Pons (tissue), 1 donor: ENCODE measurements around the gene EIF3K.

ENCODE experiments used
- DNase-seq: peaks from one replicate; pipeline ENCODE4 v3.0.0-alpha.2; 2016; ENCODE audit warnings: low spot score

Gene EIF3K

GRCh38 chr19:38666663-38667511, 47.9 kb downstream of the EIF3K start:
- DNase-seq: peak; percentile 72

GRCh38 chr19:38667661-38668171, 48.7 kb downstream of the EIF3K start:
- peak; percentile 39 for DNase-seq

GRCh38 chr19:38669552-38669951, 50.6 kb downstream of the EIF3K start:
- no peak for DNase-seq

GRCh38 chr19:38670921-38671398, 52.0 kb downstream of the EIF3K start:
- no peak for DNase-seq

GRCh38 chr19:38671654-38672053, 52.7 kb downstream of the EIF3K start:
- DNase-seq: no peak

GRCh38 chr19:38673030-38673429, 54.0 kb downstream of the EIF3K start:
- DNase-seq: no peak

- no peak for DNase-seq
Measured at GRCh38 chr19:38674388-38675171, 55.6 kb downstream of the EIF3K start.

- no peak for DNase-seq
Measured at GRCh38 chr19:38675611-38676010, 56.6 kb downstream of the EIF3K start.

- no peak for DNase-seq
Measured at GRCh38 chr19:38676023-38676877, 57.3 kb downstream of the EIF3K start.

GRCh38 chr19:38676878-38677646, 58.1 kb downstream of the EIF3K start:
- no peak for DNase-seq

- DNase-seq: no peak
Measured at GRCh38 chr19:38678217-38678890, 59.4 kb downstream of the EIF3K start.

- DNase-seq: no peak
Measured at GRCh38 chr19:38678891-38679494, 60.0 kb downstream of the EIF3K start.

- DNase-seq: no peak
Measured at GRCh38 chr19:38679839-38680238, 60.9 kb downstream of the EIF3K start.

GRCh38 chr19:38682195-38682867, 63.3 kb downstream of the EIF3K start:
- DNase-seq: no peak

GRCh38 chr19:38682872-38683392, 63.9 kb downstream of the EIF3K start:
- no peak for DNase-seq

- no peak for DNase-seq
Measured at GRCh38 chr19:38683393-38684077, 64.5 kb downstream of the EIF3K start.

- no peak for DNase-seq
Measured at GRCh38 chr19:38684078-38684861, 65.3 kb downstream of the EIF3K start.
